ENCODE measurements around the gene SEC24A. TPM values are rescaled to one million over a fixed set of nuclear protein-coding genes. Genes with fewer than 3 reads are reported as not detected.
A peak's percentile ranks its signal among the peaks of the same experiment; 100 is the strongest.

Gene SEC24A
- total and polyA plus RNA-seq, 2 experiments from 2014 or later: 17.2 to 69.4 TPM

- no peaks in the 10 kb centered on the region for H3K36me3 ChIP-seq (replicated peaks; ENCODE audit: insufficient read depth, low read depth)
- no peak overlapping the region for H3K4me3 ChIP-seq
- H3K79me2 ChIP-seq: no peaks in the 10 kb centered on the region
- no peaks in the 10 kb centered on the region for H3K9me2 ChIP-seq (replicated peaks; ENCODE audit: insufficient read depth)
- DNase-seq (ENCODE audit: low spot score): peak; percentile 57
- H3K4me1 ChIP-seq (ENCODE audit: insufficient read depth): peaks cover 16% of the 10 kb centered on the region
- peak overlapping the region; percentile 85 for H3K27ac ChIP-seq
- H3K9me3 ChIP-seq (ENCODE audit: low read depth): no peaks in the 10 kb centered on the region
- no peak overlapping the region for H3K4me2 ChIP-seq
- no peaks in the 10 kb centered on the region for H4K20me1 ChIP-seq (ENCODE audit: insufficient read depth, poor library complexity, severe bottlenecking)
- no peak overlapping the region for H2AFZ ChIP-seq
- 73% methylated on average over 4 of the region's 4 CpGs for WGBS (ENCODE audit: low lambda C conversion rate, missing lambda C conversion rate)
- no peak for TF ChIP-seq EZH2 (IDR thresholded peaks at IDR 0.05; ENCODE audit: borderline replicate concordance)
- TF ChIP-seq, protein P1, sequence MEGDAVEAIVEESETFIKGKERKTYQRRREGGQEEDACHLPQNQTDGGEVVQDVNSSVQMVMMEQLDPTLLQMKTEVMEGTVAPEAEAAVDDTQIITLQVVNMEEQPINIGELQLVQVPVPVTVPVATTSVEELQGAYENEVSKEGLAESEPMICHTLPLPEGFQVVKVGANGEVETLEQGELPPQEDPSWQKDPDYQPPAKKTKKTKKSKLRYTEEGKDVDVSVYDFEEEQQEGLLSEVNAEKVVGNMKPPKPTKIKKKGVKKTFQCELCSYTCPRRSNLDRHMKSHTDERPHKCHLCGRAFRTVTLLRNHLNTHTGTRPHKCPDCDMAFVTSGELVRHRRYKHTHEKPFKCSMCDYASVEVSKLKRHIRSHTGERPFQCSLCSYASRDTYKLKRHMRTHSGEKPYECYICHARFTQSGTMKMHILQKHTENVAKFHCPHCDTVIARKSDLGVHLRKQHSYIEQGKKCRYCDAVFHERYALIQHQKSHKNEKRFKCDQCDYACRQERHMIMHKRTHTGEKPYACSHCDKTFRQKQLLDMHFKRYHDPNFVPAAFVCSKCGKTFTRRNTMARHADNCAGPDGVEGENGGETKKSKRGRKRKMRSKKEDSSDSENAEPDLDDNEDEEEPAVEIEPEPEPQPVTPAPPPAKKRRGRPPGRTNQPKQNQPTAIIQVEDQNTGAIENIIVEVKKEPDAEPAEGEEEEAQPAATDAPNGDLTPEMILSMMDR (IDR thresholded peaks at IDR 0.05; ENCODE audit: poor library complexity): no peak
- TF ChIP-seq EZH2phosphoT487 (IDR thresholded peaks at IDR 0.05; ENCODE audit: low read depth, severe bottlenecking, unreplicated experiment): no peak
- no peaks in the 10 kb centered on the region for H3K27me3 ChIP-seq
Measured at GRCh38 chr5:134638760-134639201, 9.8 kb upstream of the SEC24A start.

GRCh38 chr5:134642931-134643530 lies 5.6 kb upstream of the SEC24A start:
- 90% methylated on average over 6 of the region's 6 CpGs for WGBS (ENCODE audit: low lambda C conversion rate, missing lambda C conversion rate)
- TF ChIP-seq EZH2 (IDR thresholded peaks at IDR 0.05; ENCODE audit: borderline replicate concordance) (no peak), EZH2phosphoT487 (IDR thresholded peaks at IDR 0.05; ENCODE audit: low read depth, severe bottlenecking, unreplicated experiment) (no peak)
- TF ChIP-seq, protein P1 (IDR thresholded peaks at IDR 0.05; ENCODE audit: poor library complexity): no peak
- H3K9me3 ChIP-seq (ENCODE audit: low read depth): no peaks in the 10 kb centered on the region
- H3K9me2 ChIP-seq (replicated peaks; ENCODE audit: insufficient read depth): no peaks in the 10 kb centered on the region
- H3K4me1 ChIP-seq (ENCODE audit: insufficient read depth): peaks cover 21% of the 10 kb centered on the region
- no peak overlapping the region for H3K27ac ChIP-seq
- no peak overlapping the region for H3K4me2 ChIP-seq
- H3K4me3 ChIP-seq: no peak overlapping the region
- H3K36me3 ChIP-seq (replicated peaks; ENCODE audit: insufficient read depth, low read depth): no peaks in the 10 kb centered on the region
- no peaks in the 10 kb centered on the region for H3K27me3 ChIP-seq
- H3K79me2 ChIP-seq: peaks cover 11% of the 10 kb centered on the region
- DNase-seq (ENCODE audit: low spot score): no peak
- H4K20me1 ChIP-seq (ENCODE audit: insufficient read depth, poor library complexity, severe bottlenecking): no peaks in the 10 kb centered on the region
- no peak overlapping the region for H2AFZ ChIP-seq

- TF ChIP-seq, protein P1 (IDR thresholded peaks at IDR 0.05; ENCODE audit: poor library complexity): no peak
- TF ChIP-seq EZH2 (IDR thresholded peaks at IDR 0.05; ENCODE audit: borderline replicate concordance) (no peak), EZH2phosphoT487 (IDR thresholded peaks at IDR 0.05; ENCODE audit: low read depth, severe bottlenecking, unreplicated experiment) (no peak)
- peak overlapping the region; percentile 98 for H3K27ac ChIP-seq
- peak overlapping the region; percentile 74 for H3K4me2 ChIP-seq
- peak; percentile 32 for DNase-seq (ENCODE audit: low spot score)
- H3K9me2 ChIP-seq (replicated peaks; ENCODE audit: insufficient read depth): no peaks in the 10 kb centered on the region
- H3K27me3 ChIP-seq: no peaks in the 10 kb centered on the region
- H3K4me1 ChIP-seq (ENCODE audit: insufficient read depth): peaks cover 25% of the 10 kb centered on the region
- H3K4me3 ChIP-seq: peak overlapping the region; percentile 92
- no peaks in the 10 kb centered on the region for H3K9me3 ChIP-seq (ENCODE audit: low read depth)
- no peaks in the 10 kb centered on the region for H3K36me3 ChIP-seq (replicated peaks; ENCODE audit: insufficient read depth, low read depth)
- H4K20me1 ChIP-seq (ENCODE audit: insufficient read depth, poor library complexity, severe bottlenecking): peaks cover 22% of the 10 kb centered on the region
- peaks cover 53% of the 10 kb centered on the region for H3K79me2 ChIP-seq
- WGBS (ENCODE audit: low lambda C conversion rate, missing lambda C conversion rate): 15% methylated on average over 15 of the region's 15 CpGs
- H2AFZ ChIP-seq: peak overlapping the region; percentile 25
Measured at GRCh38 chr5:134647750-134648424, 698 bp upstream of the SEC24A start.
